Measurements from ENCODE around the gene LDLRAD2.

DNA sequence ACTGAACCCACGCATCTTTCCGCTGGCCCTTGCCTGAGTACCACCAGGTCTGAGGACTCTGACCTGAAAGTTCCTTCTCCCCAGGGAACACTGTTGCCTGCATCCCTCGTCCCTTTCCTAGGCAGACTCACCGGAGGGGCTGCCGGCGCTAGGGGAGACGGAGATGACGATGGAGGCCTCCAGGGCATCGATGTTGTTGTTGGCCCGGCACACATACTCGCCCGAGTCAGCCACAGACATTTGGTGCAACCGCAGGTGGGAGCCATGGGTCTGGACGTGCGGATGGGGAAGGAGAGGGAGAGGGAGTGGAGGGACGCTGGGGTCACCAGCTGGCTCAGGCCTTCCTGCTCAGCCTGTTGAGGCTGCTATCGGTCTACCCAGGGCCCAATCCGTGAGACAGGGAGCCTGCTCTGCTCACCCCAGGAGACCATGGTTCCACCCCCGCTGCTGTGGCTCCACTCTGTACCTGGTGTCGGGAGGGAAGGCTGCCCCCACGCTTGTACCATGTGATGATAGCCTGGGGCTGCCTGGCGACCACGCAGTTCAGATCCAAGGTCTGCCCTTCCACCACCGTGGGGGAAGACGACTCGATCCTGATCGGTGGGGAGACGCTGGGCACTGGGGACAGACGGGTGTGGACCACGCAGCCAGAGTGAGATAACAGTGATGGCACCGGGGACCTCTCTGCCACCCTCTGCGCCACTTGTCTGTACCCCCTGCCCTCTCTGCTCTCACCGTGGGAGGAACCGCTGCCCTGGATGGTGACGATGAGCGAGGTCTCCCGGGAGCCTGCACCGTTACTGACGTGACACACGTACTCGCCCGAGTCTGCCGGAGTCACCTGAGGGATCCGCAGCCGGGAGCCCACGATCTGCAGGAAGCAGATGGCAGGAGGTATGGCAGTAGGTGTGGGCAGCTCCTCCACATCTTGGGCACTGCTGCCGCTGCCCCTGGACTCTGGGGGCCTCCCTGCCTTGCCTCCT is 35.4 kb downstream of the LDLRAD2 start:
- TF ChIP-seq, protein P1, sequence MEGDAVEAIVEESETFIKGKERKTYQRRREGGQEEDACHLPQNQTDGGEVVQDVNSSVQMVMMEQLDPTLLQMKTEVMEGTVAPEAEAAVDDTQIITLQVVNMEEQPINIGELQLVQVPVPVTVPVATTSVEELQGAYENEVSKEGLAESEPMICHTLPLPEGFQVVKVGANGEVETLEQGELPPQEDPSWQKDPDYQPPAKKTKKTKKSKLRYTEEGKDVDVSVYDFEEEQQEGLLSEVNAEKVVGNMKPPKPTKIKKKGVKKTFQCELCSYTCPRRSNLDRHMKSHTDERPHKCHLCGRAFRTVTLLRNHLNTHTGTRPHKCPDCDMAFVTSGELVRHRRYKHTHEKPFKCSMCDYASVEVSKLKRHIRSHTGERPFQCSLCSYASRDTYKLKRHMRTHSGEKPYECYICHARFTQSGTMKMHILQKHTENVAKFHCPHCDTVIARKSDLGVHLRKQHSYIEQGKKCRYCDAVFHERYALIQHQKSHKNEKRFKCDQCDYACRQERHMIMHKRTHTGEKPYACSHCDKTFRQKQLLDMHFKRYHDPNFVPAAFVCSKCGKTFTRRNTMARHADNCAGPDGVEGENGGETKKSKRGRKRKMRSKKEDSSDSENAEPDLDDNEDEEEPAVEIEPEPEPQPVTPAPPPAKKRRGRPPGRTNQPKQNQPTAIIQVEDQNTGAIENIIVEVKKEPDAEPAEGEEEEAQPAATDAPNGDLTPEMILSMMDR (IDR thresholded peaks at IDR 0.05; ENCODE audit: low read length) = no peak
- TF ChIP-seq EZH2 (optimal IDR thresholded peaks at IDR 0.05; ENCODE audit: low read depth, low read length) (no peak), EZH2phosphoT487 (IDR thresholded peaks at IDR 0.05; ENCODE audit: low read length) (no peak)

Data from MM.1S (cell line).